HG03045 (cell line): ENCODE data around the gene GYS1.
A peak's percentile ranks its signal among the peaks of the same experiment; 100 is the strongest.

ENCODE experiments used
- ATAC-seq: cut with Tn5 transposase; IDR thresholded peaks from one replicate; pipeline ENCODE4 v1.9.1; 2021; ENCODE audit warnings: mild to moderate bottlenecking, moderate library complexity; ENCODE audit not compliant: unreplicated experiment

GYS1 gene

GRCh38 chr19:48990400-48990799 is 2.7 kb downstream of the GYS1 start:
- ATAC-seq = no peak

- ATAC-seq = no peak
Measured at GRCh38 chr19:48989701-48990291, 3.3 kb downstream of the GYS1 start.

DNA sequence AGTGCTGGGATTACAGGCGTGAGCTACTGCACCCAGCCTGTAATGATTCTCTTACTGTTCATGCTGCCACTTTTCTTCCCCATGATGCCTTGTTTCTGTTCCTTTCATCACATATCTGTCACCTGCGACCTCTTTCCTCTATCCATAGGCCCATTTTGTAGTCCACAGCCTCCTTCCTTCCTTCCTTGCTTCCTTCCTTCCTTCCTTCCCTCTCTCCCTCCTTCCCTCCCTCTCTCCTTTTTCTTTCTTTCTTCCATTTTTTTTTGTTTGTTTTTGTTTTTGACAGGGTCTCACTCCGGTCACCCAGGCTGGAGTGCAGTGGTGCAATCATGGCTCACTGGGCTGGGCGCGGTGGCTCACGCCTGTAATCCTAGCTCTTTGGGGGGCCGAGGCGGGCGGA is 4.2 kb downstream of the GYS1 start:
- no peak for ATAC-seq

DNA sequence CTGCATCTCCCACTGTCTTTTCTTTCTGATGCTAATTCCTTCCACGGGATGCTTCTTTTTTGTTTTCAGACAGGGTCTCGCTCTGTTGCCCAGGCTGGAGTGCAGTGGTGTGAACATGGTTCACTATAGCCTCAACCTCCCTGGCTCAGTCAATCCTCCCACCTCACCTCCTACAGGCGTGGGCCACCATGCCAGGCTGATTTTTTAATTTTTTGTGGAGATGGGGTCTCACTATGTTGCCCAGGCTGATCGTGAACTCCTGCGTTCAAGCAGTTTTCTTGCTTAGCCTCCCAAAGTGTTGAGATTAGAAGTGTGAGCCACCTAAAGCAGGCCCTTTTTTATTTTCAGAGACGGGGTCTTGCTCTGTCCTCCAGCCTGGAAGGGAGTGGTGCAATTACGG is 4.8 kb downstream of the GYS1 start:
- ATAC-seq = no peak

DNA sequence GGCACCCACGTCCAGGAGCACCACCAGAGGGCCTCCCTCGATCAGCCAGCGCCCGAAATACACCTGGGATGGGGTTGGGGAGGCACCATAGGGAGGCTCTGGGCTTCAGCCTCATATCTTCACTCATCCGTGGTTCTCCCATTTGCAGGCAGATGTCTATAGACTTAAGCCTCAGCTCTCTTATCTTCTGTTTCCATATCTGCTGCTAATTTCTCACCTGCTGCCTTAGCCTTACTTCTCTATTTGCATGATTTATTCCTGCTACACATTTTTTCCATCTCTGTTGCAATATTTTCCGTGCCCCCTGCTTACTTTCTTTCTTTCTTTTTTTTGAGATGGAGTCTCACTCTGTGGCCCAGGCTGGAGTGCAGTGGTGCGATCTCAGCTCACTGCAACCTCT is 5.8 kb downstream of the GYS1 start:
- no peak for ATAC-seq

- no peak for ATAC-seq
Measured at GRCh38 chr19:48986211-48986610, 6.9 kb downstream of the GYS1 start.

GRCh38 chr19:48985711-48986110 is 7.4 kb downstream of the GYS1 start:
- no peak for ATAC-seq

DNA sequence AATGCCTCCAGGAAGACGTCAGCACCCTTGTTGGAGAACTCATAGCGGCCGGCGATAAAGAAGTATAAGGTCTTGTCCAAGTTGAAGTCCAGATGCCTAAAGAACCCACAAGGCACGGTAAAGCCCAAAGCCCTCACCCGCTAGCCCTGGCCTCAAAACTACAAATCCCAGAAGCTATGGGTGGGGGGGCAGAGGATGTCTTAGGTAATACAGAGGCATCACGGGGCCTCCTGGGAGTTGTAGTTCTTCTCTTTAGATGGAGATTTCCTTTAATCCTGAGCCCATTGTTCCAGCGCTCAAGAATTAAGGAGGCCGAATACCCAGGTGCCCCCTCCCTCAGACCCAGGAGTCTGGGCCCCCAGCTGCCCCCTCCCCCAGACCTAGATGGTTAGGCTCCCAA is 10.8 kb downstream of the GYS1 start:
- ATAC-seq = no peak

DNA sequence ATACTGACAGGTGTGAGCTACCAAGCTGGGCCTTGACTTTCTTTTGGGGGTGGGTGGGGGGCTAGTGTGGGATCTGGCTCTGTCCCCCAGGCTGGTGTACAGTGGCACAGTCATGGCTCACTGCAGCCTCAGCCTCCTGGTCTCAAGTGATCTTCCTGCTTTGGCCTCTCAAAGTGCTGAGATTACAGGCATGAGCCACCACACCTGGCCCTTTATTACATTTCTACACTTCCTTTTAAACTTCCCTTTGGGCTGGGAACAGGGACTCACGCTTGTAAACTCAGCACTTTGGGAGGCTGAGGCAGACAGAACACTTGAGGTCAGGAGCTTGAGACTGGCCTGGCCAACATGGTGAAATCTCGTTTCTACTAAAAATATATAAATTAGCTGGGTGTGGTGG is 16.0 kb downstream of the GYS1 start:
- no peak for ATAC-seq

DNA sequence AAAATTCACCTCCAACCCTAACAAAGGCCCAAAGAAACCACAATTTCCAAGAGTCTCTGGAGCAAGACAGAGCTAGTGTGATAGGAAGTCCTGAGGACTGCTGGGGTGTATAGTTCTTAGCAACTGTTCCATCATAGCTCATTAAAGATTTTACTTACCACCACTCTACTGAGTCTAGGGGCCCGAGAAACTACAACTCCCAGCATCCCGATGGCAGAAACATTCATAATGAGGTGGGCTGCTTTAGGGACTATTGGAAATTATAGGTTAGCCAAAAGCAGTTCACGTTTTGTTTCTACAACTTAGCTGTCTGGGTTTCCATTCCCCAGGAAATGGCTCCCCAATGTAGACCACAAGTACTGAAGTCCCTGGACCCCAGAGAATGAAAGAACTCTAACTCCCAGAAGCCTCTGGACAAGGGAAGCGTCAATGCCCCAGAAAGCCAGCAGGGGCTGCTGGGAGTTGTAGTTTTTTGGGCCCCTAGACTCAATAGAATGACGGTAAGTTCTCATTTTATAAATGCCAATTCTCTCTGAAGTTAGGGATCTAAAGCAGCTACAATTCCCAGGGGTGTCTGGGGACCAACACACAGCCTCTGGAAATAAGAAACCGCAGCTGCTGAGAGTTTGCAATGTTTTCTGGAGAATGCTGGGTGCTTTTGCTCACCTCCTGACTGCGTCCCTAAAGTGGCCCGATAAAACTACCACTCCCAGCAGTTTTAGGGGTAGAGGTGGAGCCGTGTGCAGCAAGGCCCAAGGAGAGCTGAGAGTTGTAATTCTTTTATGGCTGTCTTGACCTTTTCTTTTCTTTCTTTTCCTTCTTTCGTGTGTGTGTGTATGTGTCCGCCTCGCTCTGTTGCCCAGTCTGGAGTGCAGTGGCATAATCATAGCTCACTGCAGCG is 16.9 kb downstream of the GYS1 start:
- ATAC-seq = no peak

DNA sequence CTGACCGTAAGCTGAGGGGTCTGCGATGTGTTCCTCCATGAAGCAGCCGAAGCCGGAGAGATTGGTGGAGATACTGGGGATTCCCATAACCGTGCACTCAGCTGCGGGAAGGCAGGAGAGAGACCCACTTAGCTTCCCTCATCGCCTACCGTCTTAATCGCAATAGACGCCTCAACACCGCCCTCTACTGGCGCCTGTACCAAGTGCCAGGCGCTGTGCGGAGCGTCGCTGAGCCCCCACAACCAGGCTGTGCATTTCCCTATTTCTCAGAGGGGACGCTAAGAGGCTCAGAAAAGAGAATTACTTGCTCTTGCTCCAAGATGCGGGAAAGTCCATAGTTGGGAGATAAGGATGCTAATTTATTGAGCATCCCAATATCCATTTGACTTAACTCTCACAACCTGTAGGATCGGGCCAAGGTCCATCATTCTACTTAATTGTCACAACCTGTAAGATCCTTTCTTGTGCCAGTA is 22.1 kb downstream of the GYS1 start:
- no peak for ATAC-seq

DNA sequence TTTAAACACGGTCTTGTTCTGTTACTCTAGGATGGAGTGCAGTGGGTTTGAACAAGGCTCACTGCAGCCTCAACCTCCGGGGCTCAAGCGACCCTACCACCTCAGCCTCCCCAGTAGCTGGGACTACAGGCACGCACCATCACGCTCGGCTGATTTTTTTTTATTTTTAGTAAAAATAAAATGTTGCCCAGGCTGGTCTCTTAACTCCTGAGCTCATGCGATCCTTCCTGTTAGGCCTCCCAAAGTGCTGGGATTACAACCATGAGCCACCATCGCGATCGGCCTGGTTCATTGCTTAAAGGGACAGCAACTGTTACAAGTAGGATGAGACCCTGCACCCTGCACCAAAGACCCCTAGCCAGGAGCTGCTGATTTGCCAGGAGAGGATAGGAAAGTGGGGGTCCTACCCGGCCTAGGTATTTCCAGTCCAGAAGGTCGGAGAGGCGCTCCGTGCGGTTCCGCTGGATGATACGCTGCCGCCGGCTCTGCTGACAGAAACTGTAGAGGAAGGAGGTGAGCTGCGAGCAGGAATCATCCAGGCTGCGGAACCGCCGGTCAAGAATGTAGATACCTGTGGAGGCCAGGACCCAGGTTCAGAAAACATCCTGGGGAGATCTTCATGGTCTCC is 22.9 kb downstream of the GYS1 start:
- ATAC-seq = no peak

DNA sequence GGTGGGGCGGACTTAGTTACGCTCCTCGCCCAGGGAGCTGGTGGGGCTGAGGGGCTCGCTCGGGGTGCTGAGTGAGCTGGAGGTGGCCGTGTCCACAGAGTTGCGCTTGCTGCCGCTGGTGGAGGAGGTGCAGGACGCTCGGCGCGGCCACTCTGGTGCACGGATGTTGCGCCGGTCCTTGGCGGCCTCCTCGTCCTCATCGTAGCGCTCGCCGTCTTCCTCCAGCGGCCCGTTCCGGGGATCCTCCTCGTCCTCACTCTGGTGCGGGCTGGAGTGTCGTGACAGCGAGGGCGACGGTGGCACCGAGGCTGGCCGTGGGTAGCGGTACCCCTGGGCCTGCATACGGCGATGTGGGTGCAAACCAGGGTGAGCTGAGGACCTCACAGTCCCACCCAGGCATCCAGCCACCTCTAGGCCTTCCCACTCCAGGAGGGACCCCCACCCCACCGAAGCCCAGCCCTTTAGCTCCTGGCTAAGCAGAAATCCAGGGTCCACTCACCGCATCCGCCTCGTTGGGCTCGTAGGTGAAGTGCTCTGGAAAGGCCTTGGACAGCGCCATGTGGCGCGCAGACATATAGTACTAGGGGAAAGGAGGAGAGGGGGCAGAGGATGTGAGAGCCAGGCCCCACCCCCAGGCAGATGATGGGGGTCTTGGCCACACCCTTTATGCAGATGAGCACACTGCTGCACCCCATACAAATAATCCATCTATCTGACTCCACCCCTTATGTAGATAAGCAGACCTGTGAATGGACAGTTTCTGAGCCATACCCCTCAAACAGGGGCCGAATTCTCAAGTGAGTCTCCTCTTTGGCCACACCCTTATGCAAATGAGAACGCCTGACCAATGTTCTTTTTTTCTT is 23.6 kb downstream of the GYS1 start:
- no peak for ATAC-seq

DNA sequence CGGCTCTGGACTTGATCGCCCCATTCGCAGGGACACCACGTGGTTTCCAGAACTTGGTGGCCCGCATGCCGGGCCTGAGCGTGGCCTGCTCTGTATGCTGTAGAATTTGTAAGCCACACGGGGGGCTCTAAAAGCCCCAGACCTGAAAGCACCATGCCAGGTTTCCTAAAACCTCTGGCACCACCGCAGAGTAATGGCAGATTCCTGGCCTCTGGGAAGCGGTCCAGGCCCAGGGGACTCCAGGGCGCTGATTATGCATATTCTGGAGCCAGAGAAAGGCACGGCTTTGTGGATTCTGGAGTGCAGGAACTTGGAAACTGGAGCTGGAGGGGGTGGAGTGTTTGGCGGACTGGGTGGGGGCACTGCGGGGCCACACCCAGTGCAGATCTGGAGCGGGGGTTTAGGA is 24.3 kb downstream of the GYS1 start:
- no peak for ATAC-seq

DNA sequence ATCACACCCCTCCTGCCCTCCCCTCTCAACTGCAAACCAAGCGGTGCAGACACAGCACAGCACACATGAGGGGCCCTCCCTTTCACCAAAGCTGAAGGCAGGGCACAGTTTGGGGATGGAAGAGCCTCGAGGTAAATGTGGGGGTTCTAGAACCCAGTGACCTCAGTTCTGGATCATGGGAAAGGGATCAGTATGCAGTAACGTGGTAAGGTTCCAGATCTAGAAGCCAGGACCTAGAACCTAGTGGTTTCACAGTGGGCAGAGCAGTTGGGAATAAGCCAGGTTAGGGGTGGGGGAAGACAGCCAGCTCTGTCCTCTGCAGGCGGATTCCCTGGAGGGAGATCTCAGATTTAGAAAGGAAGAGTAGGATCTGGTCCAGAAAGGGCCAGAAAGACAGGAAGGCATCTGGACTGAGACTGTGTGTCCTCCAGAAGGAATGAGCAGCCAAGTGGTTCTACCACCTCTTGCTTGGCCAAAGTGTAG is 24.9 kb downstream of the GYS1 start:
- ATAC-seq = no peak

DNA sequence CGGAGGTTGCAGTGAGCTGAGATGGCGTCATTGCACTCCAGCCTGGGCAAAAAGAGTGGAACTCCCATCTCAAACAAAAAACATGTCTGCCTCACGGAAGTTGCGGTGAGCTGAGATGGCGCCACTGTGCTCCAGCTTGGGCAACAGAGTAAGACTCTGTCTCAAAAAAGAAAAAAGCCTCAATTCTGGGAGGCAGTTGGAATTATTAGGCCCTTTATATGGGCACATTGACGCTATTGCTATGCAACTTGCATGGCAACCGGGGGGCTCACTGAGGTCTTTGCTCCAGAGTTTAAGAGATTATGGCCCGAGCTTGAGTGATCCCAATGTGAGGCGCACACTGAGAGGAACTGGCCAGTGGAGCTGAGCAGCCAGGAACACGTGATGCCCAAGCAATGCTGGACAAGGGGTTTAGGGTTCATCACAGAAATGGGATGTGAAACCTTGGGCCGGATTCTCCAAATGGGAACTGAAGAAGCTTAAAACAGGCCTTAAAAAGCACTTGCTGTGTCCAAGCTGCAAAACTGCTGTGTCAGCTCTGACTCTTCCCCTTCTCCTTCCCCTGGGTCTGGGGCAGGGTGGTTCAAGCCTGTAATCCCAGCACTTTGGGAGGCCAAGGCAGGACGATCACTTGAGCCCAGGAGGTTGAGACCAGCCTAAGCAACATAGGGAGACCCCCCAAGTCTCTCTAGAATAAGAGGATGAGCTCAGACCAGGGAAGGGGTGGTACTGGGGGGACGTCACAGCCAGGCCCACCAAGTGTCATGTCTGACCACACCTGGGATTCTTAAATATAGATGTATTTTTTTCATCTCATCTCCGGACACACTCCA is 25.5 kb downstream of the GYS1 start:
- ATAC-seq = no peak

GRCh38 chr19:48966541-48967345 is 26.4 kb downstream of the GYS1 start:
- no peak for ATAC-seq

- peak; percentile 8 for ATAC-seq
Measured at GRCh38 chr19:48965806-48966540, 27.1 kb downstream of the GYS1 start.
